Esophagus (tissue), 2 donors: ENCODE measurements around the gene PTPRF. TPM values are rescaled to one million over a fixed set of nuclear protein-coding genes. Genes with fewer than 3 reads are reported as not detected.

Experiments used
- H3K27ac ChIP-seq, 2 donors: one replicate each; pipeline ENCODE4 v1.5.1; 2013; ENCODE audit warnings: low read depth in 2 of 2, mild to moderate bottlenecking in 2 of 2, inconsistent platforms in 1 of 2, low read length in 1 of 2, moderate library complexity in 1 of 2
- H3K27me3 ChIP-seq, 2 donors: one replicate each; pipeline ENCODE4 v1.6.1; 2013; ENCODE audit warnings: low read length in 2 of 2, control low read depth in 1 of 2, mild to moderate bottlenecking in 1 of 2; ENCODE audit not compliant: insufficient read depth in 2 of 2, control insufficient read depth in 1 of 2
- H3K36me3 ChIP-seq, 2 donors: one replicate each; pipeline ENCODE4 v1.6.1; 2013; ENCODE audit warnings: low read length in 1 of 2; ENCODE audit not compliant: control insufficient read depth in 2 of 2, insufficient read depth in 2 of 2
- H3K4me1 ChIP-seq, 2 donors: one replicate each; pipeline ENCODE4 v1.6.1; 2013; ENCODE audit warnings: low read length in 1 of 2; ENCODE audit not compliant: control insufficient read depth in 2 of 2, insufficient read depth in 2 of 2
- H3K4me3 ChIP-seq, 2 donors: one replicate each; pipeline ENCODE4 v1.5.1; 2013; ENCODE audit warnings: low read length in 2 of 2, mild to moderate bottlenecking in 2 of 2, low read depth in 1 of 2, moderate library complexity in 1 of 2
- H3K9me3 ChIP-seq, 2 donors: one replicate each; pipeline ENCODE4 v1.6.1; 2013; ENCODE audit warnings: mild to moderate bottlenecking in 2 of 2, low read depth in 1 of 2, low read length in 1 of 2, moderate library complexity in 1 of 2; ENCODE audit not compliant: control insufficient read depth in 2 of 2, insufficient read depth in 1 of 2
- WGBS, 2 donors: extraction: QIAGEN DNeasy Blood & Tissue Kit; methylation state at CpG; one replicate each; pipeline ENCODE4 v1.1.7; 2013; 5-methylcytosine and 5-hydroxymethylcytosine counted together
- polyA plus RNA-seq, 2 donors: library from polyadenylated mRNA; stranded (reverse); fragments of 200-250 nt; gene quantifications; one replicate each; pipeline ENCODE4 v1.2.3, GENCODE V29; 2013
- donor health status: healthy with polysubstance abuse.
- donor health status: Bipolar disorder and iron deficiency.

Gene PTPRF
- polyA plus RNA-seq, 2 donors: 62.7 to 69.9 TPM

GRCh38 chr1:43549921-43550597, 19.4 kb downstream of the PTPRF start:
- Histone ChIP-seq H3K4me3 (peak overlapping the region; percentile 3 to 31), H3K36me3 (peaks cover 6 to 19% of the 10 kb centered on the region in 2 donors), H3K27me3 (no peaks in the 10 kb centered on the region), H3K4me1 (peaks cover 4 to 62% of the 10 kb centered on the region in 2 donors), H3K9me3 (no peaks in the 10 kb centered on the region), H3K27ac (peak overlapping the region; percentile 90 to 97)
- 14 to 16% methylated on average over 26 to 30 of the region's 30 CpGs for WGBS, 2 donors

DNA sequence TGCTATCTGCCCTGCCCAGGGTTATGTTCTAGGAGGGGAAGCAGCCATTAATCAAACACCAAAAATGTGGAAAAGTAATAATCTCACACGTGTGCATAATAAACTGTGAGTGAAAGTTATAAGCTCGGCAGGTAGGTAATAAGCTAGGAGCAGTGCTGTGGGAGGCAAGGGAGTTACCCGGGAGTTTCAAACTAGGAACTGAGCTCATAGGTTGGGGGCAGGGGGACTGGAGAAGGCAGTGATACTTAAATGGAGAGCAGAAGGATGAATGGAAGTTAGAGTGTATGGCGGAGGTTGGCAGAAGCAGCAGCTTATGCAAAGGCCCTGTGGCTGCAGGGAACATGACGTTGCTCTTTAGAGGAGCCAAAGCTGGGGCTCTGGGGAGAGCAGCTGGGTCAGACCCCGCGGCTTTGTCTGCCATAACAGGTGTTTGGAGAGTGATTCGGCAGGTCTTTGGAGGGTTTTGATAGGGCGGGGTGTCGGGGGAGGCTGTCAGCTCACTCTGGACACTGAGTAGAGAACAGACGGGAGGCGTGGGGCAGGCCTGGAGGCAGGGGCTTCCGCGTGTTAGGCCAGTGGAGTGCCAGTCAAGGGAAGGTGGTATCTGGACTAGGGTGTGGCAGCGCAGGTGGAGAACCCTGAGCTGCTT, 20.0 kb downstream of the PTPRF start:
- Histone ChIP-seq H3K27me3 (no peaks in the 10 kb centered on the region), H3K4me1 (peaks cover 4 to 57% of the 10 kb centered on the region in 2 donors), H3K4me3 (peak overlapping the region; percentile 3 to 31), H3K36me3 (peaks cover 6 to 18% of the 10 kb centered on the region in 2 donors), H3K9me3 (no peaks in the 10 kb centered on the region), H3K27ac (peak overlapping the region; percentile 90 to 97)
- WGBS, 2 donors: 57 to 59% methylated on average over 15 of the region's 15 CpGs

GRCh38 chr1:43551396-43551888, 20.8 kb downstream of the PTPRF start:
- H3K36me3 ChIP-seq: peaks cover 6 to 17% of the 10 kb centered on the region in 2 donors
- H3K4me1 ChIP-seq: peaks cover 4 to 50% of the 10 kb centered on the region in 2 donors

GRCh38 chr1:43552059-43552742, 21.5 kb downstream of the PTPRF start:
- WGBS, 2 donors: 46 to 52% methylated on average over 5 of the region's 5 CpGs
- Histone ChIP-seq H3K36me3 (peaks cover 6 to 22% of the 10 kb centered on the region in 2 donors), H3K4me3 (no peak overlapping the region), H3K27ac (peak overlapping the region; percentile 90 to 97), H3K27me3 (no peaks in the 10 kb centered on the region), H3K9me3 (no peaks in the 10 kb centered on the region), H3K4me1 (peaks cover 8 to 55% of the 10 kb centered on the region in 2 donors)

More at GRCh38 chr1:43551396-43551888, 20.8 kb downstream of the PTPRF start:
- peak overlapping the region; percentile 90 to 97 for H3K27ac ChIP-seq
- H3K4me3 ChIP-seq: no peak overlapping the region
- 67 to 72% methylated on average over 7 of the region's 7 CpGs for whole genome bisulfite sequencing, 2 donors
- no peaks in the 10 kb centered on the region for H3K27me3 ChIP-seq
- H3K9me3 ChIP-seq: no peaks in the 10 kb centered on the region

DNA sequence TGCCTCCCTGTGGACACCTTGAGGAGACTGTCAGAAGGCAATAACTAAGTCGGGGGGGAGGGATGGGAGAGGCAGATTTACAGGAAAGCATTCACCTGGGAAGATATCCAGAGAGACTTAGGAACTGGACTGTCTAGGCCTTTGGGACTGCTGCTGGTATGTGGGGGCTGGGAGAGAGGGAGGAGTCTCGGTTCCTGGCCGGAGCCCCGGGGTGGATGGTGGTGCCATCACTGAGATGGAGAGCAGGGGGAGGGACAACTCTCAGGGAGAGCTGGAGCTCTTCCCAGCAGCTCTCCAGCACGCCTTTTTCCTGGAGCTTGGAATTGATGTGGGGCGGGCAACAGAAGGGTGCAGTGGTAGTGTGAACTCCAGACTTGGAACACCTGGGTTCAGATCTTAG, 22.1 kb downstream of the PTPRF start:
- whole genome bisulfite sequencing, 2 donors: 25 to 30% methylated on average over 6 of the region's 6 CpGs
- Histone ChIP-seq H3K9me3 (no peaks in the 10 kb centered on the region), H3K27ac (peak overlapping the region; percentile 90 to 97), H3K4me3 (no peak overlapping the region), H3K27me3 (no peaks in the 10 kb centered on the region), H3K4me1 (peaks cover 8 to 49% of the 10 kb centered on the region in 2 donors), H3K36me3 (peaks cover 6 to 22% of the 10 kb centered on the region in 2 donors)

GRCh38 chr1:43554444-43554992, 23.8 kb downstream of the PTPRF start:
- 62 to 72% methylated on average over 6 of the region's 6 CpGs for WGBS, 2 donors
- no peaks in the 10 kb centered on the region for H3K9me3 ChIP-seq
- peak overlapping the region in 1 of 2 donors; percentile 97 for H3K27ac ChIP-seq
- H3K27me3 ChIP-seq: no peaks in the 10 kb centered on the region
- peaks cover 6 to 27% of the 10 kb centered on the region in 2 donors for H3K36me3 ChIP-seq
- peaks cover 3 to 49% of the 10 kb centered on the region in 2 donors for H3K4me1 ChIP-seq
- no peak overlapping the region for H3K4me3 ChIP-seq

- peak overlapping the region; percentile 62 to 85 for H3K27ac ChIP-seq
- 61 to 70% methylated on average over 6 of the region's 6 CpGs for WGBS, 2 donors
- no peaks in the 10 kb centered on the region for H3K9me3 ChIP-seq
- peaks cover 3 to 46% of the 10 kb centered on the region in 2 donors for H3K4me1 ChIP-seq
- H3K4me3 ChIP-seq: no peak overlapping the region
- H3K36me3 ChIP-seq: peaks cover 6 to 38% of the 10 kb centered on the region in 2 donors
- no peaks in the 10 kb centered on the region for H3K27me3 ChIP-seq
These were observed 26.1 kb downstream of the PTPRF start for GRCh38 chr1:43556782-43557181.

DNA sequence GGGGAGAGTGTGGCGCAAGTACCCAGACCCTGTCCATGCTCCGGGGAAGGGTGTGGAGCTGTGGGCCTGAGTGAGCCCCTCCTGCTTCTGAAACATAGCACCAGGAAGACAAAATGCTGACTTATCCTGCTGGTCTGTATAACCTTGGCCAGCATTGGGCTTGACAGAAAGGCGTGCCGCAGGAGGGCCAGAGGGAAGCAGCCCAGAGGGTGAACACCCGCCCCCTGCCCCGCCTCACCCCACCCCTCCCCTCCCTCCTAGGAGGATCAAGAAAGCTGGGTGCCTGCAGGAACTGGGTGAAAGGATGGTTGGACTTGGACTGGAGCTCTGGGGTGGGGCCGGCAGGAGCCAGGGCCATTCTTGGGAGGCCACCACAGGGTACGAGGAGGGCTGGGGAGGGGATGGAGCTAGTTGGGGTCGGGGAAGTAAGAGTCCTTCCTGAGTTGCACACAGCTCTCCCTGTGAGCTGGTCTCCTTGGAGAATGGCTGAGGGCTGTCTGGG, 27.1 kb downstream of the PTPRF start:
- peaks cover 6 to 39% of the 10 kb centered on the region in 2 donors for H3K36me3 ChIP-seq
- peaks cover 3 to 38% of the 10 kb centered on the region in 2 donors for H3K4me1 ChIP-seq
- WGBS, 2 donors: 39 to 48% methylated on average over 9 of the region's 9 CpGs
- H3K9me3 ChIP-seq: no peaks in the 10 kb centered on the region
- no peak overlapping the region for H3K4me3 ChIP-seq
- H3K27me3 ChIP-seq: no peaks in the 10 kb centered on the region
- peak overlapping the region; percentile 78 to 91 for H3K27ac ChIP-seq

- H3K4me1 ChIP-seq: peaks cover 3 to 35% of the 10 kb centered on the region in 2 donors
- 30 to 32% methylated on average over 21 of the region's 21 CpGs for WGBS, 2 donors
- H3K27ac ChIP-seq: peak overlapping the region; percentile 78 to 91
- H3K27me3 ChIP-seq: no peaks in the 10 kb centered on the region
- H3K9me3 ChIP-seq: no peaks in the 10 kb centered on the region
- no peak overlapping the region for H3K4me3 ChIP-seq
- peaks cover 5 to 39% of the 10 kb centered on the region in 2 donors for H3K36me3 ChIP-seq
These were observed 27.7 kb downstream of the PTPRF start for GRCh38 chr1:43558346-43558841.
